Stimulated activated CD8-positive, alpha-beta memory T cell treated with anti-CD3 and anti-CD28 coated beads, Interleukin-2, amount 100 ng/mL, for 1 hour (primary cell): ENCODE data around the gene PARM1.

Experiments
- DNase-seq, 2 donors: peaks; one replicate each; pipeline ENCODE4 v3.0.0-alpha.2; 2020; ENCODE audit warnings: low read depth in 2 of 2

Gene PARM1

GRCh38 chr4:75030649-75031235 is 97.8 kb downstream of the PARM1 start:
- DNase-seq, result no peak

DNA sequence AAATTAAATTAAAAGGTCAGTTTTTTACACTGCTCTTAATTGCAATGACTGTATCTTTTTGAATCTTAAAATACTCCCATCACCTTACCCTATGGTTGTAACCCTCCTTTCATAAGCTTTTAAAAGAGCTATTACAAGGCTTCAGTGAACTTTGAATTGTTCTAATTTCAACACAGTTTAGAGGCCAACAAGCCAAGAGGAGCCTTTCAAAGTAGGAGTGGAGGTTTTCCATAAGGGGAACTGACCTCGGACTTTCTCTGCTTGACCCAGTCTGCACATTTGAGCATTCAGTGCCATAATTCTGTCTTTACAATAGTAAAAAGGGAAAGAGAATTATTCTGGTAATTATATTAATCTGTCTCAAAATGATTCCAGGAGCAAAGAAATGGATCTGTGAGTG is 98.9 kb downstream of the PARM1 start:
- DNase-seq, result no peak

GRCh38 chr4:75034523-75034922 is 101.6 kb downstream of the PARM1 start:
- no peak for DNase-seq

GRCh38 chr4:75035321-75035720 is 102.4 kb downstream of the PARM1 start:
- DNase-seq, result no peak

DNA sequence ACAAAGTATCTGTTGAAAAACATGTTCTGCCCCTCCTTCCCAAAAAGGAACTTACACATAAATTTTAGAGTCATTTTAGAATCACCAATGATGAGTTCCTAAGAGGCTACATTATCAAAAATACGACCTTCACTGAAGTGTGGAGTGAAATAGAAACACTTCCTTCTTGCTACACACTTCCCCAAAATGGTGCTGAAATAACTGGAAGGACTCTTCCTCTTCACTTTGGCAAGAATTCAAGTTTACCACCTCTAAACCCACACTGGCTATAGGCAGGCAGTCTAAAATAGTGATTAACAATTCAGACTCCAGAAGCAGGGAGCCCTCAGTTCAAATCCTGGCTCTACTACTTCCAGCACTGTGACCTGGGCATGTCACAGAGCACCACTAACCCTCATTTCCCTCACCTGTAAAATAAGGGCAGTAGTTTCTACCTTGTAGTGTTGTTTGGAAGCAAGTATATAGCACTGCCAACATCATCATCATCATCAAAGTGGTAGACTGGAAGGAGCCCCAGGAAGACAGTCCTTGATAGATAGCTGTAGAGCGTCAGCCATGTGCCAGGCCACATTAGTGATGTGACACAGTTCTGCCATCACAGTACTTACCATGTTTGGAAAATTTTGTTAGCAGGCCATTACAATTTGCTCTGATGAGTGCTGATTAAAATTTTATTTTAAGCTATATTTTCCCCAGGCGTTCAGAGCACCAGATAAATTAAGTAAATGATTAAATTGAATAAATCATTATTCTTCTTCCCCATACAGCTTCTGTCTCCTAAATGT is 103.3 kb downstream of the PARM1 start:
- DNase-seq, result no peak

- DNase-seq, result no peak
These were observed 104.3 kb downstream of the PARM1 start for GRCh38 chr4:75037252-75037651.

- no peak for DNase-seq
These were observed 105.5 kb downstream of the PARM1 start for GRCh38 chr4:75038376-75038775.

- no peak for DNase-seq
These were observed 107.8 kb downstream of the PARM1 start for GRCh38 chr4:75040703-75041102.

DNA sequence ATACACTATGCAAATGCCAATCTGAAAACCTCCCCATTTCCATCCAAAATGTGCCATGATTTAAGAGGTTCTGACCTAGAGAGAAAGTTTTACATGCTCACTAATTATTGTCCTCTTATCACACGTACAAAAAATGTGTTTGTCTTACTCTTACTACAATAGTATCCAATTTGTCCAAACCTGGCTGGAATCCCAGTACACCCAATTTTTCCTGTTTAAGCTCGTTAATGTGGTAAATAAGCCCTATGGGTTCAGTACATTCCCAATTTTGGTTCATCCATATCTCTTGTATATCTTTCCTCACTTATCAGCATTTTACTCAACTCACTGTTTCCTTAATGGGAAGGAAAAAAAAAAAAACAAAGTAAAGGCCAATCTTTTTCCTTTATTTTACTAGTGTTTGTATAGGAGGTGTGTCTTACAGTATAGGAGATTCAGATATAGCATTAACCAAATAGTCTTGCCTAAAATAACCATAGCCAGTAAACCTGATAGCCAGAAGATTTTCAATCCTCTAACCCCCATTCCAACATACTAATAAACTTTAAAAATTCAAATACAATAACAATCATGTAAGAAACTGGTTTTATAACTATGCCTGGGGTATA is 109.8 kb downstream of the PARM1 start:
- DNase-seq, result no peak

GRCh38 chr4:75046226-75046625 is 113.3 kb downstream of the PARM1 start:
- no peak for DNase-seq

DNA sequence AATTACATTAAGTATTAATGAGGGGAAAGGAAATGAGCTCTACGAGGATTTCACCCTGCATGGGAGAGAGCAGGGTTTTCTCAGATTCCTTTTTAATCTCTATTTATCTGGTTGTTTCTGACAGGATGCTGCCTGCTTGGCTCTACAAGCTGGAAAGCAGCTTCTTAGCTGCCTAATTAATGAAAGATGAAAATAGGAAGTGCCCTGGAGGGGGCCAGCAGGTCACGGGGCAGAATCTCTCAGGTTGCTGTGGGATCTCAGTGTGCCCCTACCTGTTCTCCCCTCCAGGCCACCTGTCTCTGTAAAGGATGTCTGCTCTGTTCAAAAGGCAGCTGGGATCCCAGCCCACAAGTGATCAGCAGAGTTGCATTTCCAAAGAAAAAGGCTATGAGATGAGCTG is 113.7 kb downstream of the PARM1 start:
- no peak for DNase-seq

DNA sequence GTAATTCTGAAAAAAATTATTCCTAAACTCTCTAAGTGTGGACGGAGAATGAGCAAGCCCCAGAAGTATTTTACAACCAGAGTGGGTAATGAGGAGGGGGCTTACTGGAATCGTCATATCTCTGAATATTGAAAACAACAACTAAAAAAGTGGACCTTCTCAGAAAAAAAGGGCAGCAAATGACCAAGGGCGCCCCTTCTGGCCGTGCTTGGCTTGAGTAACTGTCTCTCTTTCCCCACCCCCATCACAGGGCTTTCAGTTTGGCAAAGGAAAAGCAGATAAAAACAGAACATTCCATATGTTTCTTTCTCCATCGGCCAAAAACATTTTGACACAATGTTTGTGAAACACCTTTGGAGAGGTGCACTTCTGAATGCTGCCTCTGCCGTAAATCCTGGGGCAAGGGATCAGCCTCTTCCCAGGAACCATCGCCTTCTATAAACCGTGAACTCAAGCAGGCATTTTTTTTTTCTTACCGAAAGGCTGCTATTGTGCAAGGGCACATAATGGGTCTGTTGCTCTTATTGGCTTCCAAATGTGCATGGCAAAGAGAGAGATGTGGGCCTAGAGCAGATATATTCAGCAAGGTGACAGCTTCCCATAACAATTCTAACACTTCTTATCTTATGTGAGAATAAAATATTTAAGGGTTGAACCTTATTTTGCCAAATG is 115.4 kb downstream of the PARM1 start:
- no peak for DNase-seq

DNA sequence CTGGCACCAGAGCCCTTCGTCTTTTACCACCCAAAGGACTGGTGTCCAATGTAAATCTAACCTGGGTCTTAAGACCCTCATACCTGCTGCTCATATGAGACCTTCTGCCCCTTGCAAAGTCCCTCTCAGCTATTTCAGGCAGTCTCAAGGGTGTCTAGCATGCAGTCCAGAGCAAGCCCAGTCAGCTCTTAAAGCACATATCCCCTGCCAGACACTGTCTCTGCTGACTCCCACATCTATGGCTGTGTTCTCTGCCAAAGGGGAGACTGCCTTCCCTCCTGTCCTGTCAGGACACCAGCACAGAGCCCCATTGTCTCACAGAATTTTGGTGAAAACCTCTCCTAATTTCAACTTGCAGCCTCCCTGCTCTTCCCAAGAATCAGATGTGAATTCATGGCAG is 118.5 kb downstream of the PARM1 start:
- DNase-seq, result no peak

DNA sequence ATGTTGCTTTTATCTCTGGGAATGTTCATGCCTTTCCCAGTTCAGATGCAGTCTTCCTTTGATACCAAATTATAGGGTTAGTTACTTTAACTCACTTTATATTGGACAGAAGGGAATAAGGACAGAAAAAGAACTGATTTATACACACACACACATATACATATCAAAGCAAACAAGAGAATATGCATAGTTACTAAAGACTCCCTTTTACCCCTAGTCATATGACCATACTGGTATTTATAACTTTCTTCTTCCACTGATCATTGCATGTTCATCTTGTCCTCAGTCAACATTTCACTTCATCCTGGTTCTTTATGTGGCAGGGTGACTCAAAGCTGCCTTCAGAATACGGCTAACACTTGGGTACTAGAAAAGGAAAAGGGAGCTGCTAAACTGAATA is 120.4 kb downstream of the PARM1 start:
- DNase-seq, result no peak

GRCh38 chr4:75054078-75054477 is 121.2 kb downstream of the PARM1 start:
- DNase-seq, result no peak

GRCh38 chr4:75056277-75056676 is 123.4 kb downstream of the PARM1 start:
- no peak for DNase-seq

GRCh38 chr4:75057369-75057768 is 124.5 kb downstream of the PARM1 start:
- no peak for DNase-seq

GRCh38 chr4:75058486-75058885 is 125.6 kb downstream of the PARM1 start:
- DNase-seq, result no peak

DNA sequence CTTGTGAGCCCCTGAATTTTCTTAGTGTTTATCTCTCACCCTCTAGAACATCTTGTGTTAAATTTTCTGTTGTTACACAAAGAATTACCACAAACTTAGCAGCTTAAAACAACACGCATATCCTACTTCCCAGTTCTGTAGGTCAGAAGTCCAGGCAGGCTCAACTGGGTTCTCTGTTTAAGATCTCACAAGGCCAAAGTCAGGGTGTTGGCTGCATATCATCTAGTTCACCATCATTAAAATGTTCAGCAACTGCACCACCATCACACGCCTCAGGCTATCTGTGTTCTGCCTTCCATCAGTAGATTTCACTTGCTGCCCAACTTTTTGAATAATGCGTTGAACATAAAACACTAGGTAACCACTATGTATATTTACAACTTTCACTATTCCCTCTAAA is 130.5 kb downstream of the PARM1 start:
- DNase-seq, result no peak

DNA sequence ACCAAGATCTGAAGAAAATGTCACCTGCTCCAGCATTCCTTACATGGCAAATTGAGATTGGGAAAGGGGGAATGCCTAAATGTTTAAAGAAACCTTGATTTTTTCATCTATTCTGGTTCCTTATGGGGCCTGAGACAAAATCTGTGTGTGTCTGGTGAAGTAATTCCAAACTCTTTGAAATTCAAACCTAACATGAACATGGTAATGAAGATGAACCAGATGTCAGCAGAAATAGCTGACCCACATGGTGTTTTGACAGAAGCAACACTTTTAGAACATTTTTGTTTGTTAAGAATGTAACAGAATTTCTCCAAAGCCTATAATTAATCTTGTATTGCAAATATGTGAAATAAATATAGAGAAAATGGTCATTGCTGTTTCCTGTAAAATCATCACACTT is 133.0 kb downstream of the PARM1 start:
- DNase-seq, result no peak

- no peak for DNase-seq
These were observed 136.7 kb downstream of the PARM1 start for GRCh38 chr4:75069493-75070074.

DNA sequence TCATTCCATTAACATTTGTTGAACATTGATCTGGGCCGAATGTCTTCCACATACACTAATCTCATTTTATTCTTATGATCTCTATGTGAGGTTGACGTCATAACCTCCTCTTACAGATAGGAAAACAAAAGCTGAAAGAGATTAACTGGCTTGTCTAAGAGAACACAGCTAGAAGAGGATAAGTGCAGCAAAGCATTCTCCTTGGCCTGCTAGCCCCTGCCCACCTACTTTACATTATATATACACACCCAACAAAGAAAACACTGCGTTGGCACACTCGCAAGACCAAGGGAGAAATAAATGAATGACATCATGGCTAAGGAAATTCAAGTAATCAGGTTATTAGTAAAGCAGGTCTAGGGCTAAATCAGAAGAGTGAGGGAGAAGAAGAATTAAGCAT is 138.4 kb downstream of the PARM1 start:
- no peak for DNase-seq
